NCI-H82 (cell line): Measurements from ENCODE around the gene SNAI3.
"Not testable (repeated sequence)": the region's sequence is repeated elsewhere in the genome, so short reads cannot be mapped to it uniquely, and the experiment has no call there.

Experiments
- DNase-seq: peaks from one replicate; lab custom pipeline; 2025; lab: John Stamatoyannopoulos, UW

Gene SNAI3

GRCh38 chr16:88690341-88691128 lies 4.2 kb upstream of the SNAI3 start:
- DNase-seq: no peak

GRCh38 chr16:88688013-88688778 lies 1.9 kb upstream of the SNAI3 start:
- DNase-seq: peak; percentile 84

GRCh38 chr16:88687676-88688012 lies 1.3 kb upstream of the SNAI3 start:
- no peak for DNase-seq

- no peak for DNase-seq
Measured at GRCh38 chr16:88687254-88687576, 908 bp upstream of the SNAI3 start.

GRCh38 chr16:88686062-88686438 lies 257 bp downstream of the SNAI3 start:
- no peak for DNase-seq

- DNase-seq: peak; percentile 17
Measured at GRCh38 chr16:88685156-88686061, 898 bp downstream of the SNAI3 start.

- DNase-seq: no peak
Measured at GRCh38 chr16:88684569-88685155, 1.6 kb downstream of the SNAI3 start.

GRCh38 chr16:88681709-88682451 lies 4.4 kb downstream of the SNAI3 start:
- no peak for DNase-seq

GRCh38 chr16:88681084-88681680 lies 5.1 kb downstream of the SNAI3 start:
- peak; percentile 54 for DNase-seq

GRCh38 chr16:88680554-88681083 lies 5.7 kb downstream of the SNAI3 start:
- no peak for DNase-seq

- peak; percentile 28 for DNase-seq
Measured at GRCh38 chr16:88678224-88678979, 7.9 kb downstream of the SNAI3 start.

- DNase-seq: no peak
Measured at GRCh38 chr16:88677721-88678120, 8.6 kb downstream of the SNAI3 start.

GRCh38 chr16:88676502-88677242 lies 9.6 kb downstream of the SNAI3 start:
- DNase-seq: no peak

- DNase-seq: no peak
Measured at GRCh38 chr16:88673716-88674379, 12.5 kb downstream of the SNAI3 start.

GRCh38 chr16:88672776-88673175 lies 13.5 kb downstream of the SNAI3 start:
- DNase-seq: peak; percentile 64

GRCh38 chr16:88671806-88672205 lies 14.5 kb downstream of the SNAI3 start:
- DNase-seq: no peak

- DNase-seq: peak; percentile 13
Measured at GRCh38 chr16:88669980-88670379, 16.3 kb downstream of the SNAI3 start.

- not testable (repeated sequence) for DNase-seq
Measured at GRCh38 chr16:88669493-88669892, 16.8 kb downstream of the SNAI3 start.

GRCh38 chr16:88667461-88667860 lies 18.8 kb downstream of the SNAI3 start:
- DNase-seq: no peak
